ENCODE results near the gene PLA2G7.

The PLA2G7 gene

GRCh38 chr6:46735720-46736031, 501 bp upstream of the PLA2G7 start:
- DNase-seq (ENCODE audit: insufficient read length, low spot score) = no peak
- TF ChIP-seq PAX5 (IDR thresholded peaks at IDR 0.05; ENCODE audit: insufficient read depth, low read length, severe bottlenecking) (no peak), POLR2A (IDR thresholded peaks at IDR 0.05; ENCODE audit: low read depth, low read length) (no peak), POU2F2 (IDR thresholded peaks at IDR 0.05; ENCODE audit: low read depth, low read length) (no peak), TAF1 (IDR thresholded peaks at IDR 0.05; ENCODE audit: low read depth, low read length) (no peak), SPI1 (IDR thresholded peaks at IDR 0.05; ENCODE audit: low read depth, low read length) (no peak), POLR2AphosphoS5 (IDR thresholded peaks at IDR 0.05; ENCODE audit: low read depth, low read length) (no peak)
- no peak for FAIRE-seq

- no peak for FAIRE-seq
- TF ChIP-seq POU2F2 (IDR thresholded peaks at IDR 0.05; ENCODE audit: low read depth, low read length) (no peak), POLR2A (IDR thresholded peaks at IDR 0.05; ENCODE audit: low read depth, low read length) (no peak), TAF1 (IDR thresholded peaks at IDR 0.05; ENCODE audit: low read depth, low read length) (no peak), PAX5 (IDR thresholded peaks at IDR 0.05; ENCODE audit: insufficient read depth, low read length, severe bottlenecking) (no peak), POLR2AphosphoS5 (IDR thresholded peaks at IDR 0.05; ENCODE audit: low read depth, low read length) (no peak), SPI1 (IDR thresholded peaks at IDR 0.05; ENCODE audit: low read depth, low read length) (no peak)
- DNase-seq (ENCODE audit: insufficient read length, low spot score) = no peak
Observed at GRCh38 chr6:46733341-46733801, 1.8 kb downstream of the PLA2G7 start.

GRCh38 chr6:46730921-46731461, 4.2 kb downstream of the PLA2G7 start:
- TF ChIP-seq POLR2A (IDR thresholded peaks at IDR 0.05; ENCODE audit: low read depth, low read length) = no peak
- TF ChIP-seq TAF1 (IDR thresholded peaks at IDR 0.05; ENCODE audit: low read depth, low read length) = no peak
- no peak for TF ChIP-seq POU2F2 (IDR thresholded peaks at IDR 0.05; ENCODE audit: low read depth, low read length)
- no peak for TF ChIP-seq PAX5 (IDR thresholded peaks at IDR 0.05; ENCODE audit: insufficient read depth, low read length, severe bottlenecking)
- TF ChIP-seq SPI1 (IDR thresholded peaks at IDR 0.05; ENCODE audit: low read depth, low read length) = no peak
- no peak for TF ChIP-seq POLR2AphosphoS5 (IDR thresholded peaks at IDR 0.05; ENCODE audit: low read depth, low read length)
- DNase-seq (ENCODE audit: insufficient read length, low spot score) (no peak), FAIRE-seq (no peak)

GRCh38 chr6:46729787-46730326, 5.3 kb downstream of the PLA2G7 start:
- TF ChIP-seq POU2F2 (IDR thresholded peaks at IDR 0.05; ENCODE audit: low read depth, low read length) (no peak), SPI1 (IDR thresholded peaks at IDR 0.05; ENCODE audit: low read depth, low read length) (no peak), PAX5 (IDR thresholded peaks at IDR 0.05; ENCODE audit: insufficient read depth, low read length, severe bottlenecking) (no peak), TAF1 (IDR thresholded peaks at IDR 0.05; ENCODE audit: low read depth, low read length) (no peak)
- FAIRE-seq = no peak
- no peak for DNase-seq (ENCODE audit: insufficient read length, low spot score)

- TF ChIP-seq TAF1 (IDR thresholded peaks at IDR 0.05; ENCODE audit: low read depth, low read length) = no peak
- no peak for TF ChIP-seq POLR2A (IDR thresholded peaks at IDR 0.05; ENCODE audit: low read depth, low read length)
- TF ChIP-seq SPI1 (IDR thresholded peaks at IDR 0.05; ENCODE audit: low read depth, low read length) = no peak
- no peak for TF ChIP-seq POU2F2 (IDR thresholded peaks at IDR 0.05; ENCODE audit: low read depth, low read length)
- no peak for TF ChIP-seq POLR2AphosphoS5 (IDR thresholded peaks at IDR 0.05; ENCODE audit: low read depth, low read length)
- TF ChIP-seq PAX5 (IDR thresholded peaks at IDR 0.05; ENCODE audit: insufficient read depth, low read length, severe bottlenecking) = no peak
- FAIRE-seq = no peak
- no peak for DNase-seq (ENCODE audit: insufficient read length, low spot score)
Observed at GRCh38 chr6:46720401-46720800, 14.8 kb downstream of the PLA2G7 start.

- no peak for TF ChIP-seq POLR2AphosphoS5 (IDR thresholded peaks at IDR 0.05; ENCODE audit: low read depth, low read length)
- no peak for TF ChIP-seq POLR2A (IDR thresholded peaks at IDR 0.05; ENCODE audit: low read depth, low read length)
- no peak for TF ChIP-seq PAX5 (IDR thresholded peaks at IDR 0.05; ENCODE audit: insufficient read depth, low read length, severe bottlenecking)
- TF ChIP-seq TAF1 (IDR thresholded peaks at IDR 0.05; ENCODE audit: low read depth, low read length) = no peak
- no peak for TF ChIP-seq POU2F2 (IDR thresholded peaks at IDR 0.05; ENCODE audit: low read depth, low read length)
- no peak for TF ChIP-seq SPI1 (IDR thresholded peaks at IDR 0.05; ENCODE audit: low read depth, low read length)
Observed at GRCh38 chr6:46719099-46719498, 16.1 kb downstream of the PLA2G7 start.

GRCh38 chr6:46715141-46715540, 20.0 kb downstream of the PLA2G7 start:
- no peak for TF ChIP-seq POLR2AphosphoS5 (IDR thresholded peaks at IDR 0.05; ENCODE audit: low read depth, low read length)
- no peak for TF ChIP-seq POU2F2 (IDR thresholded peaks at IDR 0.05; ENCODE audit: low read depth, low read length)
- no peak for TF ChIP-seq PAX5 (IDR thresholded peaks at IDR 0.05; ENCODE audit: insufficient read depth, low read length, severe bottlenecking)
- no peak for TF ChIP-seq POLR2A (IDR thresholded peaks at IDR 0.05; ENCODE audit: low read depth, low read length)
- TF ChIP-seq SPI1 (IDR thresholded peaks at IDR 0.05; ENCODE audit: low read depth, low read length) = no peak
- no peak for TF ChIP-seq TAF1 (IDR thresholded peaks at IDR 0.05; ENCODE audit: low read depth, low read length)
- FAIRE-seq (no peak), DNase-seq (ENCODE audit: insufficient read length, low spot score) (no peak)

More at GRCh38 chr6:46719099-46719498, 16.1 kb downstream of the PLA2G7 start:
- DNase-seq (ENCODE audit: insufficient read length, low spot score) (no peak), FAIRE-seq (no peak)

GRCh38 chr6:46711491-46711890, 23.7 kb downstream of the PLA2G7 start:
- DNase-seq (ENCODE audit: insufficient read length, low spot score) (no peak), FAIRE-seq (no peak)
- no peak for TF ChIP-seq PAX5 (IDR thresholded peaks at IDR 0.05; ENCODE audit: insufficient read depth, low read length, severe bottlenecking)
- TF ChIP-seq TAF1 (IDR thresholded peaks at IDR 0.05; ENCODE audit: low read depth, low read length) = no peak
- TF ChIP-seq POLR2A (IDR thresholded peaks at IDR 0.05; ENCODE audit: low read depth, low read length) = no peak
- TF ChIP-seq SPI1 (IDR thresholded peaks at IDR 0.05; ENCODE audit: low read depth, low read length) = no peak

GRCh38 chr6:46706464-46706863, 28.7 kb downstream of the PLA2G7 start:
- FAIRE-seq (no peak), DNase-seq (ENCODE audit: insufficient read length, low spot score) (no peak)

GRCh38 chr6:46704562-46704961, 30.6 kb downstream of the PLA2G7 start:
- no peak for FAIRE-seq
- DNase-seq (ENCODE audit: insufficient read length, low spot score) = no peak
- no peak for TF ChIP-seq SPI1 (IDR thresholded peaks at IDR 0.05; ENCODE audit: low read depth, low read length)
- no peak for TF ChIP-seq PAX5 (IDR thresholded peaks at IDR 0.05; ENCODE audit: insufficient read depth, low read length, severe bottlenecking)
- TF ChIP-seq POLR2A (IDR thresholded peaks at IDR 0.05; ENCODE audit: low read depth, low read length) = no peak

More at GRCh38 chr6:46706464-46706863, 28.7 kb downstream of the PLA2G7 start:
- no peak for TF ChIP-seq POU2F2 (IDR thresholded peaks at IDR 0.05; ENCODE audit: low read depth, low read length)
- TF ChIP-seq POLR2A (IDR thresholded peaks at IDR 0.05; ENCODE audit: low read depth, low read length) = no peak
- TF ChIP-seq PAX5 (IDR thresholded peaks at IDR 0.05; ENCODE audit: insufficient read depth, low read length, severe bottlenecking) = no peak
- no peak for TF ChIP-seq SPI1 (IDR thresholded peaks at IDR 0.05; ENCODE audit: low read depth, low read length)
- no peak for TF ChIP-seq POLR2AphosphoS5 (IDR thresholded peaks at IDR 0.05; ENCODE audit: low read depth, low read length)
- TF ChIP-seq TAF1 (IDR thresholded peaks at IDR 0.05; ENCODE audit: low read depth, low read length) = no peak

Data from GM12891 (cell line).